HepG2 (cell line): Measurements from ENCODE around the gene ZFHX3. TPM values are rescaled to one million over a fixed set of nuclear protein-coding genes. Genes with fewer than 3 reads are reported as not detected.

Experiments used
- BORCS8-MEF2B ChIP-seq: sonication (generic); formaldehyde crosslinking; IDR thresholded peaks from 2 replicates; pipeline ENCODE4 v1.8.0; 2022; ENCODE audit warnings: mild to moderate bottlenecking, missing genetic modification reagents
- ELF3 ChIP-seq: IDR thresholded peaks from 2 replicates; pipeline ENCODE4 v1.6.1; 2016; ENCODE audit warnings: missing genetic modification reagents, missing compliant biosample characterization
- FOXA3 ChIP-seq: IDR thresholded peaks from 2 replicates; pipeline ENCODE4 v1.6.1; 2016; ENCODE audit warnings: missing genetic modification reagents, missing compliant biosample characterization
- ISX ChIP-seq: sonication (generic); formaldehyde crosslinking; conservative IDR thresholded peaks from 2 replicates; pipeline ENCODE4 v1.5.0; 2020; ENCODE audit warnings: missing genetic modification reagents
- NFE2L2 ChIP-seq: fragments of 150-350 bp; IDR thresholded peaks from 2 replicates; pipeline ENCODE4 v1.6.1; 2014; ENCODE audit warnings: low read length
- SRF ChIP-seq: IDR thresholded peaks from 2 replicates; pipeline ENCODE4 v1.6.1; 2011; ENCODE audit warnings: mild to moderate bottlenecking, low read depth, low read length, moderate library complexity
- ZIK1 ChIP-seq: sonication (generic); formaldehyde crosslinking; IDR thresholded peaks from 2 replicates; pipeline ENCODE4 v1.5.0; 2020; ENCODE audit warnings: mild to moderate bottlenecking, low read depth, missing genetic modification reagents, borderline replicate concordance
- ZNF253 ChIP-seq: sonication (generic); formaldehyde crosslinking; IDR thresholded peaks from 2 replicates; pipeline ENCODE4 v1.8.0; 2022; ENCODE audit warnings: mild to moderate bottlenecking, missing genetic modification reagents, borderline replicate concordance
- ZNF34 ChIP-seq: sonication (generic); formaldehyde crosslinking; IDR thresholded peaks from 2 replicates; pipeline ENCODE4 v1.4.0; 2020; ENCODE audit warnings: mild to moderate bottlenecking, missing genetic modification reagents, borderline replicate concordance
- ZNF468 ChIP-seq: sonication (generic); formaldehyde crosslinking; IDR thresholded peaks from 2 replicates; pipeline ENCODE4 v1.8.0; 2022; ENCODE audit warnings: mild to moderate bottlenecking, moderate library complexity, missing genetic modification reagents
- ZNF580 ChIP-seq: IDR thresholded peaks from 2 replicates; pipeline ENCODE4 v1.6.1; 2016; ENCODE audit warnings: low read depth, borderline replicate concordance
- ZNF703 ChIP-seq: sonication (generic); formaldehyde crosslinking; IDR thresholded peaks from 2 replicates; pipeline ENCODE4 v1.5.1; 2020; ENCODE audit warnings: missing genetic modification reagents, mild to moderate bottlenecking, moderate library complexity, borderline replicate concordance
- ZNF720 ChIP-seq: sonication (generic); formaldehyde crosslinking; IDR thresholded peaks from 2 replicates; pipeline ENCODE4 v1.4.0; 2020; ENCODE audit warnings: missing genetic modification reagents
- ZNF790 ChIP-seq: sonication (generic); formaldehyde crosslinking; IDR thresholded peaks from 2 replicates; pipeline ENCODE4 v1.8.0; 2022; ENCODE audit warnings: missing genetic modification reagents, mild to moderate bottlenecking, borderline replicate concordance
- ZSCAN9 ChIP-seq: IDR thresholded peaks from 2 replicates; pipeline ENCODE4 v1.6.1; 2016; ENCODE audit warnings: borderline replicate concordance
- ZUFSP ChIP-seq: sonication (generic); formaldehyde crosslinking; IDR thresholded peaks from 2 replicates; pipeline ENCODE4 v1.9.0; 2021; ENCODE audit warnings: missing genetic modification reagents, mild to moderate bottlenecking, borderline replicate concordance
- polyA plus RNA-seq, 8 experiments: library from polyadenylated mRNA; depleted of rRNA in 3 of 8; stranded (reverse) in 7 of 8; unstranded in 1 of 8; fragments of >200 nt; fragmentation: Illumina TruSeq in 4 of 8; extraction: Trizol in 4 of 8; gene quantifications; 2 replicates each; pipeline versions ENCODE4 v1.2.1 to v1.2.3, GENCODE V29; 2011 to 2016; ENCODE audit warnings: low read depth in 4 of 8, missing spikeins in 1 of 8, mixed read lengths in 1 of 8; ENCODE audit not compliant: insufficient read depth in 1 of 8
- total RNA-seq, 5 experiments: library from RNA; depleted of rRNA; stranded (reverse); fragments of >200 nt; fragmentation: Illumina TruSeq; extraction: Trizol; gene quantifications; 2 replicates each; pipeline ENCODE4 v1.2.3, GENCODE V29; 2016; ENCODE audit warnings: low read depth in 1 of 5
- TF ChIP-seq, protein P1 (sequence below): sonication (generic); formaldehyde crosslinking; IDR thresholded peaks from 2 replicates; pipeline ENCODE4 v1.5.1; 2020; ENCODE audit warnings: mild to moderate bottlenecking, missing genetic modification reagents, borderline replicate concordance

The ZFHX3 gene
- total and polyA plus RNA-seq, 2 of the 13 experiments (the other 11 are each of a cell fraction or from before 2014, with no cell fraction given), result 5.0 to 6.0 TPM

GRCh38 chr16:72927199-72928089 is 120.5 kb downstream of the ZFHX3 start (continued):
- TF ChIP-seq ZNF34 (CRISPR knock-in tag), result 0 out of 2 replicates have a peak, but pooled peaks have one; percentile 72
- TF ChIP-seq ZSCAN9 (CRISPR knock-in tag), result peak; percentile 88; the same call in 1 of the 2 replicates
- no peak for TF ChIP-seq NFE2L2
- peak; percentile 81; the same call in 1 of the 2 replicates for TF ChIP-seq ZNF580 (CRISPR knock-in tag)
- TF ChIP-seq ZUFSP (CRISPR knock-in tag), result no peak
- TF ChIP-seq, protein P1, sequence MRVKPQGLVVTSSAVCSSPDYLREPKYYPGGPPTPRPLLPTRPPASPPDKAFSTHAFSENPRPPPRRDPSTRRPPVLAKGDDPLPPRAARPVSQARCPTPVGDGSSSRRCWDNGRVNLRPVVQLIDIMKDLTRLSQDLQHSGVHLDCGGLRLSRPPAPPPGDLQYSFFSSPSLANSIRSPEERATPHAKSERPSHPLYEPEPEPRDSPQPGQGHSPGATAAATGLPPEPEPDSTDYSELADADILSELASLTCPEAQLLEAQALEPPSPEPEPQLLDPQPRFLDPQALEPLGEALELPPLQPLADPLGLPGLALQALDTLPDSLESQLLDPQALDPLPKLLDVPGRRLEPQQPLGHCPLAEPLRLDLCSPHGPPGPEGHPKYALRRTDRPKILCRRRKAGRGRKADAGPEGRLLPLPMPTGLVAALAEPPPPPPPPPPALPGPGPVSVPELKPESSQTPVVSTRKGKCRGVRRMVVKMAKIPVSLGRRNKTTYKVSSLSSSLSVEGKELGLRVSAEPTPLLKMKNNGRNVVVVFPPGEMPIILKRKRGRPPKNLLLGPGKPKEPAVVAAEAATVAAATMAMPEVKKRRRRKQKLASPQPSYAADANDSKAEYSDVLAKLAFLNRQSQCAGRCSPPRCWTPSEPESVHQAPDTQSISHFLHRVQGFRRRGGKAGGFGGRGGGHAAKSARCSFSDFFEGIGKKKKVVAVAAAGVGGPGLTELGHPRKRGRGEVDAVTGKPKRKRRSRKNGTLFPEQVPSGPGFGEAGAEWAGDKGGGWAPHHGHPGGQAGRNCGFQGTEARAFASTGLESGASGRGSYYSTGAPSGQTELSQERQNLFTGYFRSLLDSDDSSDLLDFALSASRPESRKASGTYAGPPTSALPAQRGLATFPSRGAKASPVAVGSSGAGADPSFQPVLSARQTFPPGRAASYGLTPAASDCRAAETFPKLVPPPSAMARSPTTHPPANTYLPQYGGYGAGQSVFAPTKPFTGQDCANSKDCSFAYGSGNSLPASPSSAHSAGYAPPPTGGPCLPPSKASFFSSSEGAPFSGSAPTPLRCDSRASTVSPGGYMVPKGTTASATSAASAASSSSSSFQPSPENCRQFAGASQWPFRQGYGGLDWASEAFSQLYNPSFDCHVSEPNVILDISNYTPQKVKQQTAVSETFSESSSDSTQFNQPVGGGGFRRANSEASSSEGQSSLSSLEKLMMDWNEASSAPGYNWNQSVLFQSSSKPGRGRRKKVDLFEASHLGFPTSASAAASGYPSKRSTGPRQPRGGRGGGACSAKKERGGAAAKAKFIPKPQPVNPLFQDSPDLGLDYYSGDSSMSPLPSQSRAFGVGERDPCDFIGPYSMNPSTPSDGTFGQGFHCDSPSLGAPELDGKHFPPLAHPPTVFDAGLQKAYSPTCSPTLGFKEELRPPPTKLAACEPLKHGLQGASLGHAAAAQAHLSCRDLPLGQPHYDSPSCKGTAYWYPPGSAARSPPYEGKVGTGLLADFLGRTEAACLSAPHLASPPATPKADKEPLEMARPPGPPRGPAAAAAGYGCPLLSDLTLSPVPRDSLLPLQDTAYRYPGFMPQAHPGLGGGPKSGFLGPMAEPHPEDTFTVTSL (CRISPR knock-in tag), result peak; percentile 78; the same call in 1 of the 2 replicates
- no peak for TF ChIP-seq ZNF720 (CRISPR knock-in tag)
- no peak for TF ChIP-seq SRF
- TF ChIP-seq ZNF790 (CRISPR knock-in tag), result no peak
- TF ChIP-seq ELF3 (CRISPR knock-in tag), result peak; percentile 75
- no peak for TF ChIP-seq ISX (CRISPR knock-in tag)
- TF ChIP-seq ZNF468 (CRISPR knock-in tag), result no peak
- TF ChIP-seq FOXA3 (CRISPR knock-in tag), result peak; percentile 99
- no peak for TF ChIP-seq ZNF703
- 0 out of 2 replicates have a peak, but pooled peaks have one; percentile 57 for TF ChIP-seq BORCS8-MEF2B (CRISPR knock-in tag)
- no peak for TF ChIP-seq ZIK1 (CRISPR knock-in tag)
- no peak for TF ChIP-seq ZNF253 (CRISPR knock-in tag)
